Measurements from ENCODE around the gene KANTR. TPM values are rescaled to one million over a fixed set of nuclear protein-coding genes. Genes with fewer than 3 reads are reported as not detected.
A peak's percentile ranks its signal among the peaks of the same experiment; 100 is the strongest.

Gene KANTR
- total RNA-seq, 1 donor from 2014 or later: 6.8 TPM

DNA sequence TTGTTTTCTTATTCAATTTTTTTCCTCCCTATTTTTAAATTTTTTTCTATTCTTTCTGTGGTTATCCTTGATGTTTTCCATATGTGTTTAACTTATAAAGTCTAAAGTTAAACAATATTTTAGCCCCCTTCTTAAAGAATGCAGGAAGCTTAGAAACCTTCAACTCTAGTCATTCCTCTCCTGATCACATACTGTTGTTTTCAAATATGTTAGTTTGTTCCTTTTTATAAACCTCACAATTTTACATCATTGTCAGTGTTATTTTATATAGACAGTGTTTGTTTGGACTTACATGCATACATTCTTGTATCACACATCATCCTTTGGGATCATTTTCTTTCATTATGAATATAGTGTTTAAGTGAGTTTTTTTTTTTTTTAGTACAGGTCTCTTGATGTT is 31.6 kb downstream of the KANTR start:
- no peak for DNase-seq (ENCODE audit: low read depth)
- H3K4me2 ChIP-seq (ENCODE audit: low read length): no peak overlapping the region
- no peak overlapping the region for H3K9ac ChIP-seq (ENCODE audit: low read length)
- H2AFZ ChIP-seq (ENCODE audit: low read depth, low read length): no peak overlapping the region
- no peaks in the 10 kb centered on the region for H3K4me1 ChIP-seq (ENCODE audit: insufficient read depth, low read length)
- H3K27me3 ChIP-seq (ENCODE audit: insufficient read depth, low read length): no peaks in the 10 kb centered on the region
- H4K20me1 ChIP-seq (ENCODE audit: insufficient read depth, low read length): no peaks in the 10 kb centered on the region
- no peak overlapping the region for H3K4me3 ChIP-seq (ENCODE audit: insufficient read depth, low read depth, low read length)
- no peaks in the 10 kb centered on the region for H3K79me2 ChIP-seq (ENCODE audit: insufficient read depth, low read length)
- H3K36me3 ChIP-seq (ENCODE audit: insufficient read depth, low read length): no peaks in the 10 kb centered on the region
- H3K4me1 Mint-ChIP-seq (ENCODE audit: low read depth, unreplicated experiment): no peaks in the 10 kb centered on the region
- H3K27me3 Mint-ChIP-seq (ENCODE audit: low read depth, unreplicated experiment): no peaks in the 10 kb centered on the region
- no peak overlapping the region for H3K27ac ChIP-seq (ENCODE audit: low read depth, low read length)
- H3K27ac Mint-ChIP-seq (ENCODE audit: unreplicated experiment): no peak overlapping the region
- H3K9me3 ChIP-seq (ENCODE audit: insufficient read depth, low read depth, low read length): no peaks in the 10 kb centered on the region
- H3K9me3 Mint-ChIP-seq (ENCODE audit: unreplicated experiment): no peaks in the 10 kb centered on the region
- no peak overlapping the region for H3K4me3 Mint-ChIP-seq (ENCODE audit: unreplicated experiment)
- no peaks in the 10 kb centered on the region for H3K36me3 Mint-ChIP-seq (ENCODE audit: low read depth, unreplicated experiment)
- TF ChIP-seq, protein P1, sequence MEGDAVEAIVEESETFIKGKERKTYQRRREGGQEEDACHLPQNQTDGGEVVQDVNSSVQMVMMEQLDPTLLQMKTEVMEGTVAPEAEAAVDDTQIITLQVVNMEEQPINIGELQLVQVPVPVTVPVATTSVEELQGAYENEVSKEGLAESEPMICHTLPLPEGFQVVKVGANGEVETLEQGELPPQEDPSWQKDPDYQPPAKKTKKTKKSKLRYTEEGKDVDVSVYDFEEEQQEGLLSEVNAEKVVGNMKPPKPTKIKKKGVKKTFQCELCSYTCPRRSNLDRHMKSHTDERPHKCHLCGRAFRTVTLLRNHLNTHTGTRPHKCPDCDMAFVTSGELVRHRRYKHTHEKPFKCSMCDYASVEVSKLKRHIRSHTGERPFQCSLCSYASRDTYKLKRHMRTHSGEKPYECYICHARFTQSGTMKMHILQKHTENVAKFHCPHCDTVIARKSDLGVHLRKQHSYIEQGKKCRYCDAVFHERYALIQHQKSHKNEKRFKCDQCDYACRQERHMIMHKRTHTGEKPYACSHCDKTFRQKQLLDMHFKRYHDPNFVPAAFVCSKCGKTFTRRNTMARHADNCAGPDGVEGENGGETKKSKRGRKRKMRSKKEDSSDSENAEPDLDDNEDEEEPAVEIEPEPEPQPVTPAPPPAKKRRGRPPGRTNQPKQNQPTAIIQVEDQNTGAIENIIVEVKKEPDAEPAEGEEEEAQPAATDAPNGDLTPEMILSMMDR (IDR thresholded peaks at IDR 0.05; ENCODE audit: insufficient read depth, low read depth, low read length): no peak
- TF ChIP-seq EZH2 (IDR thresholded peaks at IDR 0.05; ENCODE audit: insufficient read depth, low read length): no peak
- peak; percentile 99 for FAIRE-seq

DNA sequence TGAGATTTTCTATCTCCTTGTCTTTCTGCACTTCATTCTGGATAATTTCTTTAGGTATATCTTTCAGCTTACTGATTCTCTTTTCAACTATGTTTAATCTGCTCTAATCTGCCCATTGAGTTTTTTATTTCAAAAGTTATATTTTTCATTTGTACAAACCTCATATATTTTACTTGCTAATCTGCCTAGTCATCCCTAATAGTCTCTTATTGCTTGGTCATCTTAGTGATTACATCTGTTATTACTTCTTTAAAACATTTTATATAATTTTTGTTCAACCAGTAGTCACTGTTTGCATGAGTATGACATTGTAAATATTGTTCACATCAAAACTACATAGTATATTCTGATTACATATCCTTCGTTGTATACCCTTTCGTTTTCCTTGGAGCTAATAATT is 32.4 kb downstream of the KANTR start:
- H3K9me3 ChIP-seq (ENCODE audit: insufficient read depth, low read depth, low read length): no peaks in the 10 kb centered on the region
- no peaks in the 10 kb centered on the region for H3K27me3 ChIP-seq (ENCODE audit: insufficient read depth, low read length)
- no peak overlapping the region for H2AFZ ChIP-seq (ENCODE audit: low read depth, low read length)
- no peaks in the 10 kb centered on the region for H4K20me1 ChIP-seq (ENCODE audit: insufficient read depth, low read length)
- Mint-ChIP-seq H3K4me1 (ENCODE audit: low read depth, unreplicated experiment) (no peaks in the 10 kb centered on the region), H3K4me3 (ENCODE audit: unreplicated experiment) (no peak overlapping the region), H3K36me3 (ENCODE audit: low read depth, unreplicated experiment) (no peaks in the 10 kb centered on the region), H3K27me3 (ENCODE audit: low read depth, unreplicated experiment) (no peaks in the 10 kb centered on the region), H3K27ac (ENCODE audit: unreplicated experiment) (no peak overlapping the region), H3K9me3 (ENCODE audit: unreplicated experiment) (no peaks in the 10 kb centered on the region)
- H3K9ac ChIP-seq (ENCODE audit: low read length): no peak overlapping the region
- no peaks in the 10 kb centered on the region for H3K4me1 ChIP-seq (ENCODE audit: insufficient read depth, low read length)
- no peak for TF ChIP-seq EZH2 (IDR thresholded peaks at IDR 0.05; ENCODE audit: insufficient read depth, low read length)
- TF ChIP-seq, protein P1 (IDR thresholded peaks at IDR 0.05; ENCODE audit: insufficient read depth, low read depth, low read length): no peak
- no peak for DNase-seq (ENCODE audit: low read depth)
- H3K27ac ChIP-seq (ENCODE audit: low read depth, low read length): no peak overlapping the region
- H3K4me3 ChIP-seq (ENCODE audit: insufficient read depth, low read depth, low read length): no peak overlapping the region
- peak; percentile 87 for FAIRE-seq
- no peak overlapping the region for H3K4me2 ChIP-seq (ENCODE audit: low read length)
- H3K79me2 ChIP-seq (ENCODE audit: insufficient read depth, low read length): no peaks in the 10 kb centered on the region
- no peaks in the 10 kb centered on the region for H3K36me3 ChIP-seq (ENCODE audit: insufficient read depth, low read length)

DNA sequence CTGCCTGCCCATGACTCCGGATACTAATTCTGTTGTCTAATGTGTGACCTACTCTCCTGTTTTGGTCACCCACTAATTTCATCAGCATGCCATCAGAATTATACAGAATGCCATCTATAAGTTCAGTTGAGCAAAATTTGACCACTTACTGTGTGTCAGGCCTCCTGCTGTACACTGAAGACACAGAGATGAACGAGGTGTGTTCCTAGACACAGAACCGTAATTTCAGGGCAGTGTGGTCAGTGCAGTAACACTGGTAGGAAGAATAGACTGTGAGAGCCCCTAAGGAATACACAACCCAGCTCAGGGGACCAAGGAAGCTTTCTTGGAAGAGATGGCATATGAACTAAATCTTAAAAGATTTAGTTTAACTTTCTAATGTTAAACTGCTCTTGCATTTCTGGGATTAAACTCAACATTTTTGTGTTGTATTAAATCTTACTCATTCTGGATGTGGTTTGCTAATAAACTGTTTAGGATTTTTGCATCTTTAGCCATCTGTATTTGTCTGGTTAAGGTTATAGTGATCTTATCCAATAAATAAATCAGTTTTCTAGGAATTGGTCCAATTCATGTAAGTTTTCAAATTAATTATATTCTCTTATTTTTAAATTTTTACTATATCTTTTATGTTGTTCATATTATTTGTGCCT is 34.3 kb downstream of the KANTR start:
- Mint-ChIP-seq H3K36me3 (ENCODE audit: low read depth, unreplicated experiment) (no peaks in the 10 kb centered on the region), H3K9me3 (ENCODE audit: unreplicated experiment) (no peaks in the 10 kb centered on the region), H3K4me3 (ENCODE audit: unreplicated experiment) (no peak overlapping the region), H3K27me3 (ENCODE audit: low read depth, unreplicated experiment) (no peaks in the 10 kb centered on the region), H3K27ac (ENCODE audit: unreplicated experiment) (no peak overlapping the region), H3K4me1 (ENCODE audit: low read depth, unreplicated experiment) (no peaks in the 10 kb centered on the region)
- Histone ChIP-seq H3K4me2 (ENCODE audit: low read length) (peak overlapping the region; percentile 15), H3K27ac (ENCODE audit: low read depth, low read length) (no peak overlapping the region), H3K4me3 (ENCODE audit: insufficient read depth, low read depth, low read length) (no peak overlapping the region), H3K9ac (ENCODE audit: low read length) (no peak overlapping the region), H3K79me2 (ENCODE audit: insufficient read depth, low read length) (no peaks in the 10 kb centered on the region), H3K4me1 (ENCODE audit: insufficient read depth, low read length) (no peaks in the 10 kb centered on the region), H3K9me3 (ENCODE audit: insufficient read depth, low read depth, low read length) (no peaks in the 10 kb centered on the region), H2AFZ (ENCODE audit: low read depth, low read length) (no peak overlapping the region), H3K36me3 (ENCODE audit: insufficient read depth, low read length) (no peaks in the 10 kb centered on the region), H4K20me1 (ENCODE audit: insufficient read depth, low read length) (no peaks in the 10 kb centered on the region), H3K27me3 (ENCODE audit: insufficient read depth, low read length) (no peaks in the 10 kb centered on the region)
- TF ChIP-seq, protein P1 (IDR thresholded peaks at IDR 0.05; ENCODE audit: insufficient read depth, low read depth, low read length): no peak
- TF ChIP-seq EZH2 (IDR thresholded peaks at IDR 0.05; ENCODE audit: insufficient read depth, low read length): no peak
- FAIRE-seq: peak; percentile 93
- DNase-seq (ENCODE audit: low read depth): peak; percentile 6
